ENCODE measurements around the gene HPCAL4.

DNA sequence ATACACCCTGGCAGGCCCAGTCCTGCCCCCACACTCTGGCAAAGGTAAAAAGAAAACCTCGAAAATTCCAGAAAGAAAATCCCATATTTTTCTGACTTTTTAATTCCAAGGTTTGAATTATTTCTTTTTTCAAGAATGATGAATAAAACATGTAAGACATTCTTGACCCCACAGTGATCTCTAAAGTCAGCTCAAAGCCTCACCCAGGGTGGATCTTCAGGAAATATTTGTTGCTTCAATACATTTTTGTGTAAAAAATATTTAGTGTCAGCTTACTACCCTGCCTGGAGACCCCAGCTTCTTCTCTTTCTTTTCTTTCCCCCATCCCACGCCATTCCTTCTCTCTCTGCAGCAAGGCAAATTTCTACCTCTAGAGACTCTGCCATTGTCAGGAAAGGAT is 12.3 kb downstream of the HPCAL4 start:
- TF ChIP-seq GABPA (IDR thresholded peaks at IDR 0.05; ENCODE audit: low read depth) (no peak), YY1 (IDR thresholded peaks at IDR 0.05; ENCODE audit: low read depth, low read length) (no peak), POLR2A (IDR thresholded peaks at IDR 0.05; ENCODE audit: low read depth, low read length) (no peak), RCOR1 (conservative IDR thresholded peaks at IDR 0.05; ENCODE audit: low read depth, low read length) (no peak)
- TF ChIP-seq, protein P1, sequence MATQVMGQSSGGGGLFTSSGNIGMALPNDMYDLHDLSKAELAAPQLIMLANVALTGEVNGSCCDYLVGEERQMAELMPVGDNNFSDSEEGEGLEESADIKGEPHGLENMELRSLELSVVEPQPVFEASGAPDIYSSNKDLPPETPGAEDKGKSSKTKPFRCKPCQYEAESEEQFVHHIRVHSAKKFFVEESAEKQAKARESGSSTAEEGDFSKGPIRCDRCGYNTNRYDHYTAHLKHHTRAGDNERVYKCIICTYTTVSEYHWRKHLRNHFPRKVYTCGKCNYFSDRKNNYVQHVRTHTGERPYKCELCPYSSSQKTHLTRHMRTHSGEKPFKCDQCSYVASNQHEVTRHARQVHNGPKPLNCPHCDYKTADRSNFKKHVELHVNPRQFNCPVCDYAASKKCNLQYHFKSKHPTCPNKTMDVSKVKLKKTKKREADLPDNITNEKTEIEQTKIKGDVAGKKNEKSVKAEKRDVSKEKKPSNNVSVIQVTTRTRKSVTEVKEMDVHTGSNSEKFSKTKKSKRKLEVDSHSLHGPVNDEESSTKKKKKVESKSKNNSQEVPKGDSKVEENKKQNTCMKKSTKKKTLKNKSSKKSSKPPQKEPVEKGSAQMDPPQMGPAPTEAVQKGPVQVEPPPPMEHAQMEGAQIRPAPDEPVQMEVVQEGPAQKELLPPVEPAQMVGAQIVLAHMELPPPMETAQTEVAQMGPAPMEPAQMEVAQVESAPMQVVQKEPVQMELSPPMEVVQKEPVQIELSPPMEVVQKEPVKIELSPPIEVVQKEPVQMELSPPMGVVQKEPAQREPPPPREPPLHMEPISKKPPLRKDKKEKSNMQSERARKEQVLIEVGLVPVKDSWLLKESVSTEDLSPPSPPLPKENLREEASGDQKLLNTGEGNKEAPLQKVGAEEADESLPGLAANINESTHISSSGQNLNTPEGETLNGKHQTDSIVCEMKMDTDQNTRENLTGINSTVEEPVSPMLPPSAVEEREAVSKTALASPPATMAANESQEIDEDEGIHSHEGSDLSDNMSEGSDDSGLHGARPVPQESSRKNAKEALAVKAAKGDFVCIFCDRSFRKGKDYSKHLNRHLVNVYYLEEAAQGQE (IDR thresholded peaks at IDR 0.05; ENCODE audit: low read depth, low read length), result no peak

Measured in GM12878 (cell line).